ENCODE measurements around the gene EML5. TPM values are rescaled to one million over a fixed set of nuclear protein-coding genes. Genes with fewer than 3 reads are reported as not detected.

The EML5 gene
- total and polyA plus RNA-seq, 2 experiments from 2014 or later, result 1.4 TPM; not detected in 1

- Histone ChIP-seq H3K27ac (no peak overlapping the region), H3K27me3 (no peaks in the 10 kb centered on the region), H3K36me3 (replicated peaks; ENCODE audit: insufficient read depth, low read depth) (no peaks in the 10 kb centered on the region), H3K79me2 (no peaks in the 10 kb centered on the region), H3K4me1 (ENCODE audit: insufficient read depth) (no peaks in the 10 kb centered on the region), H3K9me3 (ENCODE audit: low read depth) (no peaks in the 10 kb centered on the region), H3K9me2 (replicated peaks; ENCODE audit: insufficient read depth) (no peaks in the 10 kb centered on the region), H3K4me2 (no peak overlapping the region), H2AFZ (no peak overlapping the region), H4K20me1 (ENCODE audit: insufficient read depth, poor library complexity, severe bottlenecking) (no peaks in the 10 kb centered on the region), H3K4me3 (no peak overlapping the region)
- no peak for DNase-seq (ENCODE audit: low spot score)
- TF ChIP-seq EZH2phosphoT487 (IDR thresholded peaks at IDR 0.05; ENCODE audit: low read depth, severe bottlenecking, unreplicated experiment) (no peak), CTCF (IDR thresholded peaks at IDR 0.05; ENCODE audit: poor library complexity) (no peak), EZH2 (IDR thresholded peaks at IDR 0.05; ENCODE audit: borderline replicate concordance) (no peak)
- WGBS (ENCODE audit: low lambda C conversion rate, missing lambda C conversion rate), result 70% methylated on average over 4 of the region's 4 CpGs
These were observed 5.4 kb upstream of the EML5 start for GRCh38 chr14:88798156-88798555.

GRCh38 chr14:88793259-88793625 is 489 bp upstream of the EML5 start:
- H3K36me3 ChIP-seq (replicated peaks; ENCODE audit: insufficient read depth, low read depth), result no peaks in the 10 kb centered on the region
- 72% methylated on average over 13 of the region's 13 CpGs for WGBS (ENCODE audit: low lambda C conversion rate, missing lambda C conversion rate)
- DNase-seq (ENCODE audit: low spot score), result no peak
- no peaks in the 10 kb centered on the region for H3K79me2 ChIP-seq
- no peaks in the 10 kb centered on the region for H4K20me1 ChIP-seq (ENCODE audit: insufficient read depth, poor library complexity, severe bottlenecking)
- no peak overlapping the region for H3K27ac ChIP-seq
- peak overlapping the region; percentile 89 for H3K4me2 ChIP-seq
- H3K4me3 ChIP-seq, result peak overlapping the region; percentile 95
- H2AFZ ChIP-seq, result peak overlapping the region; percentile 80
- H3K9me3 ChIP-seq (ENCODE audit: low read depth), result no peaks in the 10 kb centered on the region
- no peaks in the 10 kb centered on the region for H3K9me2 ChIP-seq (replicated peaks; ENCODE audit: insufficient read depth)
- H3K27me3 ChIP-seq, result peaks cover 24% of the 10 kb centered on the region
- H3K4me1 ChIP-seq (ENCODE audit: insufficient read depth), result peaks cover 4% of the 10 kb centered on the region
- TF ChIP-seq CTCF (IDR thresholded peaks at IDR 0.05; ENCODE audit: poor library complexity) (no peak), EZH2phosphoT487 (IDR thresholded peaks at IDR 0.05; ENCODE audit: low read depth, severe bottlenecking, unreplicated experiment) (no peak), EZH2 (IDR thresholded peaks at IDR 0.05; ENCODE audit: borderline replicate concordance) (no peak)

GRCh38 chr14:88791629-88792472 is 902 bp downstream of the EML5 start:
- H3K4me3 ChIP-seq, result peak overlapping the region; percentile 95
- peak overlapping the region; percentile 72 for H2AFZ ChIP-seq
- peak; percentile 15 for DNase-seq (ENCODE audit: low spot score)
- H3K9me2 ChIP-seq (replicated peaks; ENCODE audit: insufficient read depth), result no peaks in the 10 kb centered on the region
- no peaks in the 10 kb centered on the region for H4K20me1 ChIP-seq (ENCODE audit: insufficient read depth, poor library complexity, severe bottlenecking)
- WGBS (ENCODE audit: low lambda C conversion rate, missing lambda C conversion rate), result 4% methylated on average over 46 of the region's 52 CpGs
- peaks cover 4% of the 10 kb centered on the region for H3K4me1 ChIP-seq (ENCODE audit: insufficient read depth)
- H3K36me3 ChIP-seq (replicated peaks; ENCODE audit: insufficient read depth, low read depth), result no peaks in the 10 kb centered on the region
- H3K27me3 ChIP-seq, result peaks cover 24% of the 10 kb centered on the region
- H3K4me2 ChIP-seq, result peak overlapping the region; percentile 89
- no peak overlapping the region for H3K27ac ChIP-seq
- no peaks in the 10 kb centered on the region for H3K79me2 ChIP-seq
- TF ChIP-seq EZH2 (IDR thresholded peaks at IDR 0.05; ENCODE audit: borderline replicate concordance), result no peak
- no peak for TF ChIP-seq CTCF (IDR thresholded peaks at IDR 0.05; ENCODE audit: poor library complexity)
- no peak for TF ChIP-seq EZH2phosphoT487 (IDR thresholded peaks at IDR 0.05; ENCODE audit: low read depth, severe bottlenecking, unreplicated experiment)
- no peaks in the 10 kb centered on the region for H3K9me3 ChIP-seq (ENCODE audit: low read depth)
